Activated CD4-positive, alpha-beta memory T cell treated with anti-CD3 and anti-CD28 coated beads, Interleukin-2, amount 10 ng/mL, durations not matched to agents 7 days and 5 days (primary cell): Measurements from ENCODE around the gene HDC. TPM values are rescaled to one million over a fixed set of nuclear protein-coding genes. Genes with fewer than 3 reads are reported as not detected.

Experiments used
- CTCF ChIA-PET: fragments of 350-600 bp; sonication (Branson Sonifier 250); formaldehyde crosslinking; loops from one replicate; lab custom pipeline; 2021; ENCODE audit warnings: antibody characterized with exemption, inconsistent platforms; lab: Charles Lee
- POLR2A ChIA-PET: fragments of 350-600 bp; sonication (Branson Sonifier 250); formaldehyde crosslinking; loops from one replicate; lab custom pipeline; 2021; ENCODE audit warnings: antibody characterized with exemption; lab: Charles Lee
- DNase-seq: peaks from one replicate; pipeline ENCODE4 v3.0.0-alpha.2; 2020
- H3K27ac Mint-ChIP-seq: one replicate; pipeline ENCODE4 v1.8.0; 2021; ENCODE audit warnings: mild to moderate bottlenecking, mixed read lengths
- H3K27me3 Mint-ChIP-seq: one replicate; pipeline ENCODE4 v1.8.0; 2021; ENCODE audit warnings: mixed read lengths
- H3K36me3 Mint-ChIP-seq: one replicate; pipeline ENCODE4 v1.8.0; 2021; ENCODE audit warnings: low read depth, mixed read lengths
- H3K4me1 Mint-ChIP-seq: one replicate; pipeline ENCODE4 v1.8.0; 2021; ENCODE audit warnings: mixed read lengths
- H3K4me3 Mint-ChIP-seq: one replicate; pipeline ENCODE4 v1.8.0; 2021; ENCODE audit warnings: mild to moderate bottlenecking, mixed read lengths
- H3K9me3 Mint-ChIP-seq: one replicate; pipeline ENCODE4 v1.8.0; 2021; ENCODE audit warnings: mixed read lengths
- total RNA-seq, 2 experiments: library from RNA; stranded (reverse); gene quantifications; one replicate each; pipeline ENCODE4 v1.2.3, GENCODE V29; 2021

The HDC gene
- total RNA-seq, 2 experiments from 2014 or later: 0.08 TPM; not detected in 1

GRCh38 chr15:50218291-50218690 lies 47.2 kb downstream of the HDC start:
- Mint-ChIP-seq H3K4me3 (no peak overlapping the region), H3K27ac (no peak overlapping the region), H3K36me3 (peaks cover 27% of the 10 kb centered on the region), H3K27me3 (no peaks in the 10 kb centered on the region), H3K4me1 (no peaks in the 10 kb centered on the region), H3K9me3 (no peaks in the 10 kb centered on the region)
- CTCF ChIA-PET: interaction anchor here (0.7 kb wide), 1 partner anchor 1062 kb away, joined by 4 read pairs; no protein-coding TSS in a partner anchor
- DNase-seq: no peak
- POLR2A ChIA-PET: no interaction called here

- H3K4me1 Mint-ChIP-seq: no peaks in the 10 kb centered on the region
- H3K36me3 Mint-ChIP-seq: peaks cover 72% of the 10 kb centered on the region
- ChIA-PET CTCF (no interaction called here), POLR2A (no interaction called here)
- H3K27ac Mint-ChIP-seq: no peak overlapping the region
- H3K9me3 Mint-ChIP-seq: peaks cover 11% of the 10 kb centered on the region
- H3K4me3 Mint-ChIP-seq: no peak overlapping the region
- no peak for DNase-seq
- H3K27me3 Mint-ChIP-seq: no peaks in the 10 kb centered on the region
Observed at GRCh38 chr15:50210462-50211157, 54.9 kb downstream of the HDC start.

- peaks cover 75% of the 10 kb centered on the region for H3K36me3 Mint-ChIP-seq
- ChIA-PET CTCF (no interaction called here), POLR2A (no interaction called here)
- no peak overlapping the region for H3K4me3 Mint-ChIP-seq
- no peaks in the 10 kb centered on the region for H3K4me1 Mint-ChIP-seq
- DNase-seq: no peak
- H3K27me3 Mint-ChIP-seq: no peaks in the 10 kb centered on the region
- peaks cover 11% of the 10 kb centered on the region for H3K9me3 Mint-ChIP-seq
- H3K27ac Mint-ChIP-seq: no peak overlapping the region
Observed at GRCh38 chr15:50209809-50210208, 55.7 kb downstream of the HDC start.

- CTCF ChIA-PET: interaction anchor here (0.6 kb wide), 1 partner anchor 22 kb away, joined by 3 read pairs; no protein-coding TSS in a partner anchor
- peaks cover 68% of the 10 kb centered on the region for H3K36me3 Mint-ChIP-seq
Observed at GRCh38 chr15:50206020-50206419, 59.5 kb downstream of the HDC start.

GRCh38 chr15:50202003-50202402 lies 63.5 kb downstream of the HDC start:
- ChIA-PET CTCF (no interaction called here), POLR2A (no interaction called here)
- Mint-ChIP-seq H3K9me3 (no peaks in the 10 kb centered on the region), H3K4me3 (no peak overlapping the region), H3K27me3 (no peaks in the 10 kb centered on the region), H3K36me3 (peaks cover 43% of the 10 kb centered on the region), H3K27ac (no peak overlapping the region), H3K4me1 (no peaks in the 10 kb centered on the region)
- no peak for DNase-seq

More at GRCh38 chr15:50206020-50206419, 59.5 kb downstream of the HDC start:
- POLR2A ChIA-PET: no interaction called here
- Mint-ChIP-seq H3K27ac (no peak overlapping the region), H3K27me3 (no peaks in the 10 kb centered on the region), H3K4me1 (no peaks in the 10 kb centered on the region), H3K4me3 (no peak overlapping the region), H3K9me3 (peaks cover 4% of the 10 kb centered on the region)
- no peak for DNase-seq

GRCh38 chr15:50192926-50193620 lies 72.5 kb downstream of the HDC start:
- no peak for DNase-seq
- Mint-ChIP-seq H3K4me1 (peaks cover 18% of the 10 kb centered on the region), H3K4me3 (no peak overlapping the region), H3K27me3 (no peaks in the 10 kb centered on the region), H3K27ac (no peak overlapping the region), H3K9me3 (no peaks in the 10 kb centered on the region), H3K36me3 (peaks cover 42% of the 10 kb centered on the region)
- CTCF ChIA-PET: no interaction called here
- POLR2A ChIA-PET: no interaction called here

GRCh38 chr15:50192164-50192563 lies 73.4 kb downstream of the HDC start:
- Mint-ChIP-seq H3K36me3 (peaks cover 43% of the 10 kb centered on the region), H3K27me3 (no peaks in the 10 kb centered on the region), H3K4me1 (peaks cover 26% of the 10 kb centered on the region), H3K4me3 (no peak overlapping the region), H3K27ac (no peak overlapping the region), H3K9me3 (no peaks in the 10 kb centered on the region)
- ChIA-PET CTCF (no interaction called here), POLR2A (no interaction called here)
- DNase-seq: no peak

Other genes starting within 250 kb of the HDC start
- gene ATP8B4, start 146.5 kb downstream of the HDC start, total RNA-seq: 10 to 100 TPM; 19.9 to 20.7 TPM
- gene SLC27A2, start 83.5 kb downstream of the HDC start, total RNA-seq: 10 to 100 TPM; 29.5 to 30.3 TPM
- 10 to 100 TPM; 37.5 to 38.1 TPM for gene GABPB1, start 89.5 kb upstream of the HDC start, total RNA-seq
- gene USP8, start 158.7 kb upstream of the HDC start, total RNA-seq: 10 to 100 TPM; 59.4 to 59.9 TPM